Measurements from ENCODE around the gene LNPK. TPM values are rescaled to one million over a fixed set of nuclear protein-coding genes. Genes with fewer than 3 reads are reported as not detected.
"Not testable (repeated sequence)": the region's sequence is repeated elsewhere in the genome, so short reads cannot be mapped to it uniquely, and the experiment has no call there.

LNPK gene
- total and polyA plus RNA-seq, 5 donors from 2014 or later, result 13.9 to 32.9 (median 16.2) TPM

- no peak overlapping the region for H3K4me3 ChIP-seq (ENCODE audit: low read depth, low read length)
- H3K9me3 ChIP-seq (ENCODE audit: control insufficient read depth in 2 of 2, low read length in 2 of 2), result no peaks in the 10 kb centered on the region
- H3K27me3 ChIP-seq (ENCODE audit: control insufficient read depth, insufficient read depth, low read length), result no peaks in the 10 kb centered on the region
- H3K27ac Mint-ChIP-seq, result no peak overlapping the region
- H3K4me1 Mint-ChIP-seq, result no peaks in the 10 kb centered on the region
- no peaks in the 10 kb centered on the region for H3K4me1 ChIP-seq (ENCODE audit: control insufficient read depth, insufficient read depth, low read length, poor library complexity, severe bottlenecking)
- no peak for ATAC-seq (ENCODE audit: low read depth in 2 of 2)
- peaks cover 8% of the 10 kb centered on the region for H3K36me3 ChIP-seq (ENCODE audit: control insufficient read depth, insufficient read depth, low read length)
- DNase-seq, result no peak
- H3K9me3 Mint-ChIP-seq, result peaks cover 0 to 1% (median 0%) of the 10 kb centered on the region in 7 donors
- H3K4me3 Mint-ChIP-seq, result no peak overlapping the region
- H3K27me3 Mint-ChIP-seq, result no peaks in the 10 kb centered on the region
- H3K36me3 Mint-ChIP-seq, result peaks cover 20% of the 10 kb centered on the region
- no peak overlapping the region for H3K27ac ChIP-seq (ENCODE audit: insufficient read depth, low read length, poor library complexity, severe bottlenecking)
Observed at GRCh38 chr2:175926272-175926671, 75.8 kb downstream of the LNPK start.

DNA sequence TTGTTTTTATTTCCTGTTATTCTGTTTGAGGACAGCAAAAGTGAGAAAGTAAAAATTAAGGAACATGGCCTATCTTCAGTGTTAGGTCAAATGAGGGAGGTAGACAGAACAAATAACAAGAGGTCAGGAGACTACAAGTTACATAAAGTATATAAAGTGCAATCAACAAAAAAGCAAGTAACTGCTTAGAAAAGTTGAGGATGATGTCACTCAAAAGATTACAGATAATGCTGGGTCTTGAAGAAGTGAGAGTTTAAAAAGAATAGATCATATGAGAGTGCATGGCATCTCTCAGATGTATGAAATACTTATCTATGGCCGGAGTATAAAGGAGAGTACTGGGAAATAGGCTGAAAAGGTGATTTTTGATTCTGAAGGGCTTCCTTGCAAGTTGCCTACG, 79.9 kb downstream of the LNPK start:
- no peaks in the 10 kb centered on the region for H3K4me1 ChIP-seq (ENCODE audit: control insufficient read depth, insufficient read depth, low read length, poor library complexity, severe bottlenecking)
- H3K27me3 Mint-ChIP-seq, result no peaks in the 10 kb centered on the region
- peaks cover under 1% of the 10 kb centered on the region for H3K36me3 ChIP-seq (ENCODE audit: control insufficient read depth, insufficient read depth, low read length)
- H3K9me3 ChIP-seq (ENCODE audit: control insufficient read depth in 2 of 2, low read length in 2 of 2), result no peaks in the 10 kb centered on the region
- no peaks in the 10 kb centered on the region for H3K4me1 Mint-ChIP-seq
- no peak overlapping the region for H3K4me3 Mint-ChIP-seq
- no peak overlapping the region for H3K4me3 ChIP-seq (ENCODE audit: low read depth, low read length)
- H3K27me3 ChIP-seq (ENCODE audit: control insufficient read depth, insufficient read depth, low read length), result no peaks in the 10 kb centered on the region
- H3K27ac Mint-ChIP-seq, result no peak overlapping the region
- DNase-seq (no peak), ATAC-seq (ENCODE audit: low read depth in 2 of 2) (no peak)
- peaks cover 0 to 1% (median 0%) of the 10 kb centered on the region in 7 donors for H3K9me3 Mint-ChIP-seq
- H3K36me3 Mint-ChIP-seq, result peaks cover 6% of the 10 kb centered on the region
- no peak overlapping the region for H3K27ac ChIP-seq (ENCODE audit: insufficient read depth, low read length, poor library complexity, severe bottlenecking)

DNA sequence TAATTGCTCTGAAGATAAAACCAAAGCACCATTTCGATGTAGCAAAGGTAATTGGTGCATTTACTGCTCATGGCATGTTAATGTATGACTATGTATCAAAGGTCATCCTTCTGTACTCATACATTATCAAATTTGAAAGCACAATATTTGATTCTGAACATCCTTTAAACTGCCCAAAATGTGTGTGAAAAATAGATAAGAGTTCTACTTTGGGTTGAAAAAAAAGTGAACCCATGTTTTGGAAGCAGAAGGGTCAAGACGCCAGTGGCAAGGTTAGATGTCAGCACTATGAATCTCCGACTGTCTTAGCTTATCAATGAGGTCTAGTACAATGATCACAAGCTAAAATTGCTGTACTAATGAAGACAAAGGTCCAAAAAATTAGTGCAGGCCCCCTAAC, 83.1 kb downstream of the LNPK start:
- Mint-ChIP-seq H3K9me3 (peaks cover 0 to 1% (median 0%) of the 10 kb centered on the region in 7 donors), H3K27ac (no peak overlapping the region), H3K36me3 (no peaks in the 10 kb centered on the region), H3K4me1 (no peaks in the 10 kb centered on the region), H3K27me3 (peaks cover 6% of the 10 kb centered on the region), H3K4me3 (no peak overlapping the region)
- Histone ChIP-seq H3K27ac (ENCODE audit: insufficient read depth, low read length, poor library complexity, severe bottlenecking) (no peak overlapping the region), H3K36me3 (ENCODE audit: control insufficient read depth, insufficient read depth, low read length) (no peaks in the 10 kb centered on the region), H3K9me3 (ENCODE audit: control insufficient read depth in 2 of 2, low read length in 2 of 2) (no peaks in the 10 kb centered on the region), H3K4me3 (ENCODE audit: low read depth, low read length) (no peak overlapping the region), H3K27me3 (ENCODE audit: control insufficient read depth, insufficient read depth, low read length) (peaks cover 4% of the 10 kb centered on the region), H3K4me1 (ENCODE audit: control insufficient read depth, insufficient read depth, low read length, poor library complexity, severe bottlenecking) (no peaks in the 10 kb centered on the region)
- ATAC-seq (ENCODE audit: low read depth in 2 of 2) (no peak), DNase-seq (no peak)

GRCh38 chr2:175914846-175915245, 87.2 kb downstream of the LNPK start:
- Mint-ChIP-seq H3K4me1 (no peaks in the 10 kb centered on the region), H3K27me3 (peaks cover 17% of the 10 kb centered on the region), H3K27ac (no peak overlapping the region), H3K36me3 (no peaks in the 10 kb centered on the region), H3K9me3 (peaks cover 0 to 2% (median 0%) of the 10 kb centered on the region in 7 donors), H3K4me3 (no peak overlapping the region)
- Histone ChIP-seq H3K9me3 (ENCODE audit: control insufficient read depth in 2 of 2, low read length in 2 of 2) (no peaks in the 10 kb centered on the region), H3K27me3 (ENCODE audit: control insufficient read depth, insufficient read depth, low read length) (peaks cover 5% of the 10 kb centered on the region), H3K36me3 (ENCODE audit: control insufficient read depth, insufficient read depth, low read length) (no peaks in the 10 kb centered on the region), H3K4me3 (ENCODE audit: low read depth, low read length) (no peak overlapping the region), H3K4me1 (ENCODE audit: control insufficient read depth, insufficient read depth, low read length, poor library complexity, severe bottlenecking) (no peaks in the 10 kb centered on the region), H3K27ac (ENCODE audit: insufficient read depth, low read length, poor library complexity, severe bottlenecking) (no peak overlapping the region)
- ATAC-seq (ENCODE audit: low read depth in 2 of 2), result no peak
- no peak for DNase-seq

- H3K9me3 ChIP-seq (ENCODE audit: control insufficient read depth in 2 of 2, low read length in 2 of 2); H3K27ac Mint-ChIP-seq; H3K27me3 ChIP-seq (ENCODE audit: control insufficient read depth, insufficient read depth, low read length); H3K4me1 Mint-ChIP-seq; H3K36me3 Mint-ChIP-seq; H3K36me3 ChIP-seq (ENCODE audit: control insufficient read depth, insufficient read depth, low read length); DNase-seq; H3K27ac ChIP-seq (ENCODE audit: insufficient read depth, low read length, poor library complexity, severe bottlenecking); H3K9me3 Mint-ChIP-seq; H3K4me3 Mint-ChIP-seq; H3K4me3 ChIP-seq (ENCODE audit: low read depth, low read length); ATAC-seq (ENCODE audit: low read depth in 2 of 2); H3K4me1 ChIP-seq (ENCODE audit: control insufficient read depth, insufficient read depth, low read length, poor library complexity, severe bottlenecking): not testable (repeated sequence)
- peaks cover 21% of the 10 kb centered on the region for H3K27me3 Mint-ChIP-seq
Observed at GRCh38 chr2:175913849-175914743, 88.0 kb downstream of the LNPK start.

GRCh38 chr2:175913267-175913666, 88.8 kb downstream of the LNPK start:
- H3K4me1 Mint-ChIP-seq; H3K9me3 ChIP-seq (ENCODE audit: control insufficient read depth in 2 of 2, low read length in 2 of 2); H3K27ac ChIP-seq (ENCODE audit: insufficient read depth, low read length, poor library complexity, severe bottlenecking); H3K9me3 Mint-ChIP-seq; ATAC-seq (ENCODE audit: low read depth in 2 of 2); DNase-seq; H3K4me3 Mint-ChIP-seq; H3K27me3 ChIP-seq (ENCODE audit: control insufficient read depth, insufficient read depth, low read length); H3K36me3 Mint-ChIP-seq; H3K27ac Mint-ChIP-seq; H3K4me1 ChIP-seq (ENCODE audit: control insufficient read depth, insufficient read depth, low read length, poor library complexity, severe bottlenecking); H3K4me3 ChIP-seq (ENCODE audit: low read depth, low read length); H3K36me3 ChIP-seq (ENCODE audit: control insufficient read depth, insufficient read depth, low read length): not testable (repeated sequence)
- H3K27me3 Mint-ChIP-seq, result peaks cover 21% of the 10 kb centered on the region

DNA sequence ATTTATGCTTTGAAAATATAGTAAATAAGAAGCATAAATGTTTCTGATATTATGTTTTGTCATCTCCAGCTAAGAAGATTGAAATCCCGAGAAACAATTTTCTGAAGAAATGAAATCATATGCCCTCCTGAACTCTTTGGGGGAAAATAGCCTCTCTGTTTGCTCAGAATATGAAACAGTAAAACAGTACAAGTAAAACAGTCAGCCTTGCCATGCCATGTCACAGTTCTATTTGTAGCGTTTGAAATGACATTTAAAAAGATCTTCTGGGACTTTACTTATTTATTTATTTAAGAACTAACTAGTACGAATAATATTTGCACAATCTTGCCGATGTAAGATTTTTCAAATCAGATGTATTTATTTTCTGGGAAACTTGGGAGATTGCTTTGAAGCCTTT, 98.0 kb downstream of the LNPK start:
- H3K36me3 Mint-ChIP-seq, result no peaks in the 10 kb centered on the region
- H3K27ac ChIP-seq (ENCODE audit: insufficient read depth, low read length, poor library complexity, severe bottlenecking), result no peak overlapping the region

GRCh38 chr2:175903384-175903936, 98.6 kb downstream of the LNPK start:
- no peaks in the 10 kb centered on the region for H3K4me1 ChIP-seq (ENCODE audit: control insufficient read depth, insufficient read depth, low read length, poor library complexity, severe bottlenecking)
- H3K36me3 ChIP-seq (ENCODE audit: control insufficient read depth, insufficient read depth, low read length), result no peaks in the 10 kb centered on the region
- peaks cover 0 to 2% (median 0%) of the 10 kb centered on the region in 7 donors for H3K9me3 Mint-ChIP-seq
- no peak overlapping the region for H3K4me3 ChIP-seq (ENCODE audit: low read depth, low read length)
- DNase-seq, result no peak
- peaks cover 10% of the 10 kb centered on the region for H3K27me3 ChIP-seq (ENCODE audit: control insufficient read depth, insufficient read depth, low read length)
- no peak overlapping the region for H3K4me3 Mint-ChIP-seq
- H3K36me3 Mint-ChIP-seq, result no peaks in the 10 kb centered on the region
- H3K27ac ChIP-seq (ENCODE audit: insufficient read depth, low read length, poor library complexity, severe bottlenecking), result no peak overlapping the region
- H3K9me3 ChIP-seq (ENCODE audit: control insufficient read depth in 2 of 2, low read length in 2 of 2), result no peaks in the 10 kb centered on the region
- H3K27me3 Mint-ChIP-seq, result peaks cover 9% of the 10 kb centered on the region
- no peaks in the 10 kb centered on the region for H3K4me1 Mint-ChIP-seq
- no peak overlapping the region for H3K27ac Mint-ChIP-seq
- no peak for ATAC-seq (ENCODE audit: low read depth in 2 of 2)

More for the DNA sequence above, 98.0 kb downstream of the LNPK start:
- peaks cover 9% of the 10 kb centered on the region for H3K27me3 Mint-ChIP-seq
- DNase-seq, result no peak
- H3K4me1 ChIP-seq (ENCODE audit: control insufficient read depth, insufficient read depth, low read length, poor library complexity, severe bottlenecking), result no peaks in the 10 kb centered on the region
- H3K9me3 ChIP-seq (ENCODE audit: control insufficient read depth in 2 of 2, low read length in 2 of 2), result no peaks in the 10 kb centered on the region
- no peak overlapping the region for H3K4me3 ChIP-seq (ENCODE audit: low read depth, low read length)
- peaks cover 0 to 2% (median 0%) of the 10 kb centered on the region in 7 donors for H3K9me3 Mint-ChIP-seq
- H3K4me3 Mint-ChIP-seq, result no peak overlapping the region
- peaks cover 10% of the 10 kb centered on the region for H3K27me3 ChIP-seq (ENCODE audit: control insufficient read depth, insufficient read depth, low read length)
- no peaks in the 10 kb centered on the region for H3K36me3 ChIP-seq (ENCODE audit: control insufficient read depth, insufficient read depth, low read length)
- no peaks in the 10 kb centered on the region for H3K4me1 Mint-ChIP-seq
- ATAC-seq (ENCODE audit: low read depth in 2 of 2), result no peak
- no peak overlapping the region for H3K27ac Mint-ChIP-seq

Data from CD4-positive, CD25-positive, alpha-beta regulatory T cell (primary cell).